ENCODE data around the gene DIPK1C. TPM values are rescaled to one million over a fixed set of nuclear protein-coding genes. Genes with fewer than 3 reads are reported as not detected.

The DIPK1C gene
- total RNA-seq, 1 experiment from 2014 or later = not detected

- DNase-seq (ENCODE audit: low spot score) (no peak), ATAC-seq (no peak)
- Mint-ChIP-seq H3K27me3 (ENCODE audit: low read depth) (no peaks in the 10 kb centered on the region; the same call in none of the 2 replicates), H3K4me3 (no peak overlapping the region), H3K4me1 (peaks cover 9% of the 10 kb centered on the region), H3K9me3 (peaks cover 4% of the 10 kb centered on the region; the same call in 1 of the 2 replicates), H3K36me3 (no peaks in the 10 kb centered on the region), H3K27ac (no peak overlapping the region)
- POLR2A ChIA-PET = no interaction called here
- TF ChIP-seq, protein P1, sequence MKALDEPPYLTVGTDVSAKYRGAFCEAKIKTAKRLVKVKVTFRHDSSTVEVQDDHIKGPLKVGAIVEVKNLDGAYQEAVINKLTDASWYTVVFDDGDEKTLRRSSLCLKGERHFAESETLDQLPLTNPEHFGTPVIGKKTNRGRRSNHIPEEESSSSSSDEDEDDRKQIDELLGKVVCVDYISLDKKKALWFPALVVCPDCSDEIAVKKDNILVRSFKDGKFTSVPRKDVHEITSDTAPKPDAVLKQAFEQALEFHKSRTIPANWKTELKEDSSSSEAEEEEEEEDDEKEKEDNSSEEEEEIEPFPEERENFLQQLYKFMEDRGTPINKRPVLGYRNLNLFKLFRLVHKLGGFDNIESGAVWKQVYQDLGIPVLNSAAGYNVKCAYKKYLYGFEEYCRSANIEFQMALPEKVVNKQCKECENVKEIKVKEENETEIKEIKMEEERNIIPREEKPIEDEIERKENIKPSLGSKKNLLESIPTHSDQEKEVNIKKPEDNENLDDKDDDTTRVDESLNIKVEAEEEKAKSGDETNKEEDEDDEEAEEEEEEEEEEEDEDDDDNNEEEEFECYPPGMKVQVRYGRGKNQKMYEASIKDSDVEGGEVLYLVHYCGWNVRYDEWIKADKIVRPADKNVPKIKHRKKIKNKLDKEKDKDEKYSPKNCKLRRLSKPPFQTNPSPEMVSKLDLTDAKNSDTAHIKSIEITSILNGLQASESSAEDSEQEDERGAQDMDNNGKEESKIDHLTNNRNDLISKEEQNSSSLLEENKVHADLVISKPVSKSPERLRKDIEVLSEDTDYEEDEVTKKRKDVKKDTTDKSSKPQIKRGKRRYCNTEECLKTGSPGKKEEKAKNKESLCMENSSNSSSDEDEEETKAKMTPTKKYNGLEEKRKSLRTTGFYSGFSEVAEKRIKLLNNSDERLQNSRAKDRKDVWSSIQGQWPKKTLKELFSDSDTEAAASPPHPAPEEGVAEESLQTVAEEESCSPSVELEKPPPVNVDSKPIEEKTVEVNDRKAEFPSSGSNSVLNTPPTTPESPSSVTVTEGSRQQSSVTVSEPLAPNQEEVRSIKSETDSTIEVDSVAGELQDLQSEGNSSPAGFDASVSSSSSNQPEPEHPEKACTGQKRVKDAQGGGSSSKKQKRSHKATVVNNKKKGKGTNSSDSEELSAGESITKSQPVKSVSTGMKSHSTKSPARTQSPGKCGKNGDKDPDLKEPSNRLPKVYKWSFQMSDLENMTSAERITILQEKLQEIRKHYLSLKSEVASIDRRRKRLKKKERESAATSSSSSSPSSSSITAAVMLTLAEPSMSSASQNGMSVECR (CRISPR knock-in tag; IDR thresholded peaks at IDR 0.05; ENCODE audit: borderline replicate concordance) = no peak
- TF ChIP-seq CREB1 (CRISPR knock-in tag; IDR thresholded peaks at IDR 0.05) = no peak
- CTCF ChIA-PET = no interaction called here
Measured at GRCh38 chr18:74420481-74420880, 36.6 kb downstream of the DIPK1C start.

- Mint-ChIP-seq H3K4me1 (peaks cover 9% of the 10 kb centered on the region), H3K27ac (no peak overlapping the region), H3K36me3 (no peaks in the 10 kb centered on the region), H3K27me3 (ENCODE audit: low read depth) (no peaks in the 10 kb centered on the region; the same call in none of the 2 replicates), H3K9me3 (peaks cover 4% of the 10 kb centered on the region; the same call in 1 of the 2 replicates), H3K4me3 (no peak overlapping the region)
- POLR2A ChIA-PET = no interaction called here
- CTCF ChIA-PET = no interaction called here
- DNase-seq (ENCODE audit: low spot score) (no peak), ATAC-seq (no peak)
- TF ChIP-seq MYBL2 (CRISPR knock-in tag; IDR thresholded peaks at IDR 0.05) (no peak), TEAD4 (CRISPR knock-in tag; IDR thresholded peaks at IDR 0.05) (no peak), SP1 (CRISPR knock-in tag; conservative IDR thresholded peaks at IDR 0.05) (no peak), ZNF263 (CRISPR knock-in tag; IDR thresholded peaks at IDR 0.05; ENCODE audit: low read depth) (no peak), ZNF138 (CRISPR knock-in tag; conservative IDR thresholded peaks at IDR 0.05) (no peak), ZNF121 (CRISPR knock-in tag; IDR thresholded peaks at IDR 0.05) (no peak), ZNF396 (CRISPR knock-in tag; IDR thresholded peaks at IDR 0.05; ENCODE audit: borderline replicate concordance) (no peak), ZNF317 (CRISPR knock-in tag; IDR thresholded peaks at IDR 0.05; ENCODE audit: borderline replicate concordance, low read depth) (no peak), NR3C1 (CRISPR knock-in tag; conservative IDR thresholded peaks at IDR 0.05; ENCODE audit: low read depth) (no peak), ATF1 (CRISPR knock-in tag; IDR thresholded peaks at IDR 0.05) (no peak), EMX1 (CRISPR knock-in tag; IDR thresholded peaks at IDR 0.05) (no peak)
- TF ChIP-seq, protein P2, sequence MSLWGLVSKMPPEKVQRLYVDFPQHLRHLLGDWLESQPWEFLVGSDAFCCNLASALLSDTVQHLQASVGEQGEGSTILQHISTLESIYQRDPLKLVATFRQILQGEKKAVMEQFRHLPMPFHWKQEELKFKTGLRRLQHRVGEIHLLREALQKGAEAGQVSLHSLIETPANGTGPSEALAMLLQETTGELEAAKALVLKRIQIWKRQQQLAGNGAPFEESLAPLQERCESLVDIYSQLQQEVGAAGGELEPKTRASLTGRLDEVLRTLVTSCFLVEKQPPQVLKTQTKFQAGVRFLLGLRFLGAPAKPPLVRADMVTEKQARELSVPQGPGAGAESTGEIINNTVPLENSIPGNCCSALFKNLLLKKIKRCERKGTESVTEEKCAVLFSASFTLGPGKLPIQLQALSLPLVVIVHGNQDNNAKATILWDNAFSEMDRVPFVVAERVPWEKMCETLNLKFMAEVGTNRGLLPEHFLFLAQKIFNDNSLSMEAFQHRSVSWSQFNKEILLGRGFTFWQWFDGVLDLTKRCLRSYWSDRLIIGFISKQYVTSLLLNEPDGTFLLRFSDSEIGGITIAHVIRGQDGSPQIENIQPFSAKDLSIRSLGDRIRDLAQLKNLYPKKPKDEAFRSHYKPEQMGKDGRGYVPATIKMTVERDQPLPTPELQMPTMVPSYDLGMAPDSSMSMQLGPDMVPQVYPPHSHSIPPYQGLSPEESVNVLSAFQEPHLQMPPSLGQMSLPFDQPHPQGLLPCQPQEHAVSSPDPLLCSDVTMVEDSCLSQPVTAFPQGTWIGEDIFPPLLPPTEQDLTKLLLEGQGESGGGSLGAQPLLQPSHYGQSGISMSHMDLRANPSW (CRISPR knock-in tag; conservative IDR thresholded peaks at IDR 0.05; ENCODE audit: low read depth) = no peak
- TF ChIP-seq, protein P1 (CRISPR knock-in tag; IDR thresholded peaks at IDR 0.05; ENCODE audit: borderline replicate concordance) = no peak
- TF ChIP-seq, protein P3, sequence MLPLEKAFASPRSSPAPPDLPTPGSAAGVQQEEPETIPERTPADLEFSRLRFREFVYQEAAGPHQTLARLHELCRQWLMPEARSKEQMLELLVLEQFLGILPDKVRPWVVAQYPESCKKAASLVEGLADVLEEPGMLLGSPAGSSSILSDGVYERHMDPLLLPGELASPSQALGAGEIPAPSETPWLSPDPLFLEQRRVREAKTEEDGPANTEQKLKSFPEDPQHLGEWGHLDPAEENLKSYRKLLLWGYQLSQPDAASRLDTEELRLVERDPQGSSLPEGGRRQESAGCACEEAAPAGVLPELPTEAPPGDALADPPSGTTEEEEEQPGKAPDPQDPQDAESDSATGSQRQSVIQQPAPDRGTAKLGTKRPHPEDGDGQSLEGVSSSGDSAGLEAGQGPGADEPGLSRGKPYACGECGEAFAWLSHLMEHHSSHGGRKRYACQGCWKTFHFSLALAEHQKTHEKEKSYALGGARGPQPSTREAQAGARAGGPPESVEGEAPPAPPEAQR (CRISPR knock-in tag; IDR thresholded peaks at IDR 0.05) = no peak
- TF ChIP-seq, protein P4, sequence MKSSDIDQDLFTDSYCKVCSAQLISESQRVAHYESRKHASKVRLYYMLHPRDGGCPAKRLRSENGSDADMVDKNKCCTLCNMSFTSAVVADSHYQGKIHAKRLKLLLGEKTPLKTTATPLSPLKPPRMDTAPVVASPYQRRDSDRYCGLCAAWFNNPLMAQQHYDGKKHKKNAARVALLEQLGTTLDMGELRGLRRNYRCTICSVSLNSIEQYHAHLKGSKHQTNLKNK (CRISPR knock-in tag; IDR thresholded peaks at IDR 0.05) = no peak
- TF ChIP-seq, protein P5, sequence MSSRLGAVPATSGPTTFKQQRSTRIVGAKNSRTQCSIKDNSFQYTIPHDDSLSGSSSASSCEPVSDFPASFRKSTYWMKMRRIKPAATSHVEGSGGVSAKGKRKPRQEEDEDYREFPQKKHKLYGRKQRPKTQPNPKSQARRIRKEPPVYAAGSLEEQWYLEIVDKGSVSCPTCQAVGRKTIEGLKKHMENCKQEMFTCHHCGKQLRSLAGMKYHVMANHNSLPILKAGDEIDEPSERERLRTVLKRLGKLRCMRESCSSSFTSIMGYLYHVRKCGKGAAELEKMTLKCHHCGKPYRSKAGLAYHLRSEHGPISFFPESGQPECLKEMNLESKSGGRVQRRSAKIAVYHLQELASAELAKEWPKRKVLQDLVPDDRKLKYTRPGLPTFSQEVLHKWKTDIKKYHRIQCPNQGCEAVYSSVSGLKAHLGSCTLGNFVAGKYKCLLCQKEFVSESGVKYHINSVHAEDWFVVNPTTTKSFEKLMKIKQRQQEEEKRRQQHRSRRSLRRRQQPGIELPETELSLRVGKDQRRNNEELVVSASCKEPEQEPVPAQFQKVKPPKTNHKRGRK (CRISPR knock-in tag; IDR thresholded peaks at IDR 0.05; ENCODE audit: borderline replicate concordance) = no peak
Measured at GRCh38 chr18:74419761-74420160, 37.3 kb downstream of the DIPK1C start.
